K562 (cell line): ENCODE results near the gene PRKACG. TPM values are rescaled to one million over a fixed set of nuclear protein-coding genes. Genes with fewer than 3 reads are reported as not detected.
A peak's percentile ranks its signal among the peaks of the same experiment; 100 is the strongest.

Source experiments
- CEBPG ChIP-seq, 3 experiments: fragments of 200-800 bp in 1 of 3; sonication (Bioruptor generic) in 1 of 3; sonication (generic) in 1 of 3; formaldehyde crosslinking in 1 of 3; IDR thresholded peaks in 2 of 3; conservative IDR thresholded peaks in 1 of 3; 2 replicates each; pipeline versions ENCODE4 v1.6.1 to v1.8.0; 2016 to 2022; ENCODE audit warnings: missing compliant biosample characterization in 2 of 3, missing genetic modification characterization in 2 of 3, mild to moderate bottlenecking in 1 of 3, missing genetic modification reagents in 1 of 3
- L3MBTL2 ChIP-seq: fragments of 450-650 bp; IDR thresholded peaks from 2 replicates; pipeline ENCODE4 v1.6.1; 2016; ENCODE audit warnings: mild to moderate bottlenecking, moderate library complexity
- RAD21 ChIP-seq, 2 experiments: fragments of 250-450 bp in 1 of 2; fragments of 450-650 bp in 1 of 2; sonication (Bioruptor Pico) in 1 of 2; formaldehyde crosslinking in 1 of 2; IDR thresholded peaks in 1 of 2; conservative IDR thresholded peaks in 1 of 2; 2 replicates each; pipeline versions ENCODE4 v1.4.0 to v1.8.0; 2020 to 2022; ENCODE audit warnings: mild to moderate bottlenecking in 2 of 2, moderate library complexity in 1 of 2
- SMC3 ChIP-seq: conservative IDR thresholded peaks from 2 replicates; pipeline ENCODE4 v1.6.1; 2011; ENCODE audit warnings: low read depth, low read length, improper control_type of control experiment; ENCODE audit not compliant: insufficient read depth
- ZNF24 ChIP-seq: fragments of 450-650 bp; IDR thresholded peaks from 2 replicates; pipeline ENCODE4 v1.6.1; 2016
- ZNF766 ChIP-seq: fragments of 200-800 bp; sonication (Bioruptor generic); conservative IDR thresholded peaks from 2 replicates; pipeline ENCODE4 v1.6.1; 2016; ENCODE audit warnings: missing genetic modification characterization, missing compliant biosample characterization
- polyA plus RNA-seq, 8 experiments: library from polyadenylated mRNA; depleted of rRNA in 4 of 8; stranded (reverse) in 5 of 8; unstranded in 3 of 8; fragments of >200 nt; fragmentation: Nextera tagmentation in 2 of 8; fragmentation: Illumina TruSeq in 1 of 8; extraction: Ambion mirVana in 2 of 8; extraction: Trizol in 1 of 8; gene quantifications; 2 replicates each; pipeline versions ENCODE4 v1.2.1 to v1.2.3, GENCODE V29; 2011 to 2014; ENCODE audit warnings: inconsistent platforms in 1 of 8, missing spikeins in 1 of 8
- total RNA-seq, 7 experiments: library from RNA; depleted of rRNA in 6 of 7; stranded (reverse); fragments of >200 nt in 6 of 7; fragmentation: Illumina TruSeq in 2 of 7; extraction: Trizol in 2 of 7; gene quantifications; 2 replicates each; pipeline versions ENCODE4 v1.2.1 to v1.2.3, GENCODE V29; 2011 to 2021; ENCODE audit warnings: low replicate concordance in 1 of 7
- TF ChIP-seq, protein P1 (sequence below), 2 experiments: fragments of 450-650 bp; formaldehyde crosslinking in 1 of 2; IDR thresholded peaks; 2 replicates each; pipeline versions ENCODE4 v1.4.0 to v1.6.1; 2014 to 2020; ENCODE audit warnings: mild to moderate bottlenecking in 2 of 2, borderline replicate concordance in 1 of 2, low read depth in 1 of 2
- TF ChIP-seq, protein P2 (sequence below), 2 experiments: fragments of 150-350 bp in 1 of 2; IDR thresholded peaks; 2 replicates each; pipeline ENCODE4 v1.6.1; 2012 to 2016; ENCODE audit warnings: low read depth in 2 of 2, low read length in 2 of 2, mild to moderate bottlenecking in 1 of 2, moderate library complexity in 1 of 2

PRKACG gene
- total and polyA plus RNA-seq, 9 of the 15 experiments (the other 6 are each of a cell fraction or from before 2014, with no cell fraction given), result not detected

- TF ChIP-seq, protein P1, sequence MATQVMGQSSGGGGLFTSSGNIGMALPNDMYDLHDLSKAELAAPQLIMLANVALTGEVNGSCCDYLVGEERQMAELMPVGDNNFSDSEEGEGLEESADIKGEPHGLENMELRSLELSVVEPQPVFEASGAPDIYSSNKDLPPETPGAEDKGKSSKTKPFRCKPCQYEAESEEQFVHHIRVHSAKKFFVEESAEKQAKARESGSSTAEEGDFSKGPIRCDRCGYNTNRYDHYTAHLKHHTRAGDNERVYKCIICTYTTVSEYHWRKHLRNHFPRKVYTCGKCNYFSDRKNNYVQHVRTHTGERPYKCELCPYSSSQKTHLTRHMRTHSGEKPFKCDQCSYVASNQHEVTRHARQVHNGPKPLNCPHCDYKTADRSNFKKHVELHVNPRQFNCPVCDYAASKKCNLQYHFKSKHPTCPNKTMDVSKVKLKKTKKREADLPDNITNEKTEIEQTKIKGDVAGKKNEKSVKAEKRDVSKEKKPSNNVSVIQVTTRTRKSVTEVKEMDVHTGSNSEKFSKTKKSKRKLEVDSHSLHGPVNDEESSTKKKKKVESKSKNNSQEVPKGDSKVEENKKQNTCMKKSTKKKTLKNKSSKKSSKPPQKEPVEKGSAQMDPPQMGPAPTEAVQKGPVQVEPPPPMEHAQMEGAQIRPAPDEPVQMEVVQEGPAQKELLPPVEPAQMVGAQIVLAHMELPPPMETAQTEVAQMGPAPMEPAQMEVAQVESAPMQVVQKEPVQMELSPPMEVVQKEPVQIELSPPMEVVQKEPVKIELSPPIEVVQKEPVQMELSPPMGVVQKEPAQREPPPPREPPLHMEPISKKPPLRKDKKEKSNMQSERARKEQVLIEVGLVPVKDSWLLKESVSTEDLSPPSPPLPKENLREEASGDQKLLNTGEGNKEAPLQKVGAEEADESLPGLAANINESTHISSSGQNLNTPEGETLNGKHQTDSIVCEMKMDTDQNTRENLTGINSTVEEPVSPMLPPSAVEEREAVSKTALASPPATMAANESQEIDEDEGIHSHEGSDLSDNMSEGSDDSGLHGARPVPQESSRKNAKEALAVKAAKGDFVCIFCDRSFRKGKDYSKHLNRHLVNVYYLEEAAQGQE (IDR thresholded peaks at IDR 0.05; ENCODE audit: borderline replicate concordance), result peak; percentile 57
- TF ChIP-seq, protein P1 (CRISPR knock-in tag; IDR thresholded peaks at IDR 0.05; ENCODE audit: low read depth), result no peak
- TF ChIP-seq CEBPG (CRISPR knock-in tag; IDR thresholded peaks at IDR 0.05), result no peak
- 0 out of 4 replicates have a peak, but pooled peaks of 1 of the 2 experiments have one; percentile 13 for TF ChIP-seq CEBPG (tag; conservative IDR thresholded peaks at IDR 0.05 in 1 of 2, IDR thresholded peaks at IDR 0.05 in 1 of 2)
- TF ChIP-seq SMC3, result peak; percentile 64; the same call in 1 of the 2 replicates
- peak; percentile 58 to 80 for TF ChIP-seq RAD21 (CRISPR knock-in tag; conservative IDR thresholded peaks at IDR 0.05 in 1 of 2, IDR thresholded peaks at IDR 0.05 in 1 of 2)
- TF ChIP-seq ZNF24, result no peak
- no peak for TF ChIP-seq ZNF766 (CRISPR knock-in tag)
- TF ChIP-seq L3MBTL2, result peak; percentile 31; the same call in 1 of the 2 replicates
- TF ChIP-seq, protein P2, sequence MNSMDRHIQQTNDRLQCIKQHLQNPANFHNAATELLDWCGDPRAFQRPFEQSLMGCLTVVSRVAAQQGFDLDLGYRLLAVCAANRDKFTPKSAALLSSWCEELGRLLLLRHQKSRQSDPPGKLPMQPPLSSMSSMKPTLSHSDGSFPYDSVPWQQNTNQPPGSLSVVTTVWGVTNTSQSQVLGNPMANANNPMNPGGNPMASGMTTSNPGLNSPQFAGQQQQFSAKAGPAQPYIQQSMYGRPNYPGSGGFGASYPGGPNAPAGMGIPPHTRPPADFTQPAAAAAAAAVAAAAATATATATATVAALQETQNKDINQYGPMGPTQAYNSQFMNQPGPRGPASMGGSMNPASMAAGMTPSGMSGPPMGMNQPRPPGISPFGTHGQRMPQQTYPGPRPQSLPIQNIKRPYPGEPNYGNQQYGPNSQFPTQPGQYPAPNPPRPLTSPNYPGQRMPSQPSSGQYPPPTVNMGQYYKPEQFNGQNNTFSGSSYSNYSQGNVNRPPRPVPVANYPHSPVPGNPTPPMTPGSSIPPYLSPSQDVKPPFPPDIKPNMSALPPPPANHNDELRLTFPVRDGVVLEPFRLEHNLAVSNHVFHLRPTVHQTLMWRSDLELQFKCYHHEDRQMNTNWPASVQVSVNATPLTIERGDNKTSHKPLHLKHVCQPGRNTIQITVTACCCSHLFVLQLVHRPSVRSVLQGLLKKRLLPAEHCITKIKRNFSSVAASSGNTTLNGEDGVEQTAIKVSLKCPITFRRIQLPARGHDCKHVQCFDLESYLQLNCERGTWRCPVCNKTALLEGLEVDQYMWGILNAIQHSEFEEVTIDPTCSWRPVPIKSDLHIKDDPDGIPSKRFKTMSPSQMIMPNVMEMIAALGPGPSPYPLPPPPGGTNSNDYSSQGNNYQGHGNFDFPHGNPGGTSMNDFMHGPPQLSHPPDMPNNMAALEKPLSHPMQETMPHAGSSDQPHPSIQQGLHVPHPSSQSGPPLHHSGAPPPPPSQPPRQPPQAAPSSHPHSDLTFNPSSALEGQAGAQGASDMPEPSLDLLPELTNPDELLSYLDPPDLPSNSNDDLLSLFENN (IDR thresholded peaks at IDR 0.05; ENCODE audit: low read depth in 2 of 2, low read length in 2 of 2), result no peak
Measured at GRCh38 chr9:69027355-69028097, 13.6 kb upstream of the PRKACG start (continued).
